ENCODE results near the gene KLF16.

The KLF16 gene

GRCh38 chr19:1807030-1807694, 56.2 kb downstream of the KLF16 start:
- no CpG with 5 or more reads among the region's 28 CpGs for WGBS (ENCODE audit: extremely low coverage, insufficient coverage, low lambda C conversion rate)
- Histone ChIP-seq H2BK5ac (ENCODE audit: low read length) (no peak overlapping the region), H2BK15ac (replicated peaks; ENCODE audit: low read depth) (no peak overlapping the region), H3K18ac (ENCODE audit: low read length) (no peak overlapping the region), H3K23ac (ENCODE audit: low read length) (no peak overlapping the region), H3K56ac (ENCODE audit: low read length) (no peak overlapping the region), H3K4me3 (ENCODE audit: low read length) (no peak overlapping the region), H3K79me1 (ENCODE audit: low read length) (no peaks in the 10 kb centered on the region), H4K8ac (ENCODE audit: low read depth, low read length) (no peak overlapping the region), H3K4me2 (ENCODE audit: low read length) (no peak overlapping the region), H3K9ac (ENCODE audit: low read length) (no peak overlapping the region), H3K4me1 (ENCODE audit: control insufficient read depth, low read depth, low read length) (no peaks in the 10 kb centered on the region), H2BK120ac (ENCODE audit: low read depth, low read length) (no peak overlapping the region), H3K27ac (ENCODE audit: low read depth, low read length) (no peak overlapping the region), H3K4ac (ENCODE audit: low read depth, low read length) (no peak overlapping the region), H3K79me2 (ENCODE audit: control insufficient read depth, insufficient read depth, low read length) (no peaks in the 10 kb centered on the region), H4K5ac (ENCODE audit: low read length) (no peak overlapping the region), H3K27me3 (ENCODE audit: insufficient read depth, low read length, poor library complexity) (no peaks in the 10 kb centered on the region), H2AK5ac (ENCODE audit: low read length) (no peak overlapping the region), H3K36me3 (ENCODE audit: control insufficient read depth, insufficient read depth, low read length) (no peaks in the 10 kb centered on the region)
- no peak for DNase-seq

- Histone ChIP-seq H4K5ac (ENCODE audit: low read length) (no peak overlapping the region), H3K23ac (ENCODE audit: low read length) (no peak overlapping the region), H3K36me3 (ENCODE audit: control insufficient read depth, insufficient read depth, low read length) (no peaks in the 10 kb centered on the region), H2BK120ac (ENCODE audit: low read depth, low read length) (no peak overlapping the region), H4K8ac (ENCODE audit: low read depth, low read length) (no peak overlapping the region), H3K18ac (ENCODE audit: low read length) (no peak overlapping the region), H2BK15ac (replicated peaks; ENCODE audit: low read depth) (no peak overlapping the region), H3K4ac (ENCODE audit: low read depth, low read length) (no peak overlapping the region), H3K79me2 (ENCODE audit: control insufficient read depth, insufficient read depth, low read length) (no peaks in the 10 kb centered on the region), H3K4me2 (ENCODE audit: low read length) (no peak overlapping the region), H3K4me3 (ENCODE audit: low read length) (no peak overlapping the region), H3K27me3 (ENCODE audit: insufficient read depth, low read length, poor library complexity) (no peaks in the 10 kb centered on the region), H2BK5ac (ENCODE audit: low read length) (no peak overlapping the region), H3K56ac (ENCODE audit: low read length) (no peak overlapping the region), H2AK5ac (ENCODE audit: low read length) (no peak overlapping the region), H3K9ac (ENCODE audit: low read length) (no peak overlapping the region), H3K79me1 (ENCODE audit: low read length) (no peaks in the 10 kb centered on the region), H3K4me1 (ENCODE audit: control insufficient read depth, low read depth, low read length) (no peaks in the 10 kb centered on the region), H3K27ac (ENCODE audit: low read depth, low read length) (no peak overlapping the region)
- no peak for DNase-seq
- WGBS (ENCODE audit: extremely low coverage, insufficient coverage, low lambda C conversion rate) = no CpG with 5 or more reads among the region's 45 CpGs
Observed at GRCh38 chr19:1806184-1807029, 57.0 kb downstream of the KLF16 start.

GRCh38 chr19:1805401-1806183, 57.8 kb downstream of the KLF16 start:
- Histone ChIP-seq H3K79me1 (ENCODE audit: low read length) (no peaks in the 10 kb centered on the region), H3K4me1 (ENCODE audit: control insufficient read depth, low read depth, low read length) (no peaks in the 10 kb centered on the region), H3K18ac (ENCODE audit: low read length) (no peak overlapping the region), H3K4ac (ENCODE audit: low read depth, low read length) (no peak overlapping the region), H3K4me3 (ENCODE audit: low read length) (no peak overlapping the region), H3K23ac (ENCODE audit: low read length) (no peak overlapping the region), H2BK5ac (ENCODE audit: low read length) (no peak overlapping the region), H3K9ac (ENCODE audit: low read length) (no peak overlapping the region), H3K4me2 (ENCODE audit: low read length) (no peak overlapping the region), H3K36me3 (ENCODE audit: control insufficient read depth, insufficient read depth, low read length) (no peaks in the 10 kb centered on the region), H3K79me2 (ENCODE audit: control insufficient read depth, insufficient read depth, low read length) (no peaks in the 10 kb centered on the region), H3K56ac (ENCODE audit: low read length) (no peak overlapping the region), H2AK5ac (ENCODE audit: low read length) (no peak overlapping the region), H3K27ac (ENCODE audit: low read depth, low read length) (no peak overlapping the region), H2BK15ac (replicated peaks; ENCODE audit: low read depth) (no peak overlapping the region), H4K5ac (ENCODE audit: low read length) (no peak overlapping the region), H3K27me3 (ENCODE audit: insufficient read depth, low read length, poor library complexity) (no peaks in the 10 kb centered on the region), H2BK120ac (ENCODE audit: low read depth, low read length) (no peak overlapping the region), H4K8ac (ENCODE audit: low read depth, low read length) (no peak overlapping the region)
- no CpG with 5 or more reads among the region's 24 CpGs for WGBS (ENCODE audit: extremely low coverage, insufficient coverage, low lambda C conversion rate)
- no peak for DNase-seq

- H4K5ac ChIP-seq (ENCODE audit: low read length) = no peak overlapping the region
- no peaks in the 10 kb centered on the region for H3K4me1 ChIP-seq (ENCODE audit: control insufficient read depth, low read depth, low read length)
- H3K56ac ChIP-seq (ENCODE audit: low read length) = no peak overlapping the region
- no peak overlapping the region for H2AK5ac ChIP-seq (ENCODE audit: low read length)
- no peak overlapping the region for H2BK5ac ChIP-seq (ENCODE audit: low read length)
- H3K23ac ChIP-seq (ENCODE audit: low read length) = no peak overlapping the region
- H3K79me2 ChIP-seq (ENCODE audit: control insufficient read depth, insufficient read depth, low read length) = no peaks in the 10 kb centered on the region
- no peak overlapping the region for H3K27ac ChIP-seq (ENCODE audit: low read depth, low read length)
- H3K9ac ChIP-seq (ENCODE audit: low read length) = no peak overlapping the region
- H3K18ac ChIP-seq (ENCODE audit: low read length) = no peak overlapping the region
- H2BK120ac ChIP-seq (ENCODE audit: low read depth, low read length) = no peak overlapping the region
- no peak overlapping the region for H3K4me3 ChIP-seq (ENCODE audit: low read length)
- no peaks in the 10 kb centered on the region for H3K27me3 ChIP-seq (ENCODE audit: insufficient read depth, low read length, poor library complexity)
- H2BK15ac ChIP-seq (replicated peaks; ENCODE audit: low read depth) = no peak overlapping the region
- WGBS (ENCODE audit: extremely low coverage, insufficient coverage, low lambda C conversion rate) = no CpG with 5 or more reads among the region's 6 CpGs
- H3K4me2 ChIP-seq (ENCODE audit: low read length) = no peak overlapping the region
- H3K36me3 ChIP-seq (ENCODE audit: control insufficient read depth, insufficient read depth, low read length) = no peaks in the 10 kb centered on the region
- no peaks in the 10 kb centered on the region for H3K79me1 ChIP-seq (ENCODE audit: low read length)
- DNase-seq = no peak
- H4K8ac ChIP-seq (ENCODE audit: low read depth, low read length) = no peak overlapping the region
- no peak overlapping the region for H3K4ac ChIP-seq (ENCODE audit: low read depth, low read length)
Observed at GRCh38 chr19:1804858-1805257, 58.5 kb downstream of the KLF16 start.
